Neuronal stem cell (in vitro differentiated cells): ENCODE results near the gene KIAA1671.

Source experiments
- DNase-seq: peaks from one replicate; pipeline ENCODE4 v3.0.0-alpha.2; 2013; ENCODE audit warnings: low spot score
- H2AFZ ChIP-seq: one replicate; pipeline ENCODE4 v1.6.1; 2013; ENCODE audit warnings: mild to moderate bottlenecking, low read length, inconsistent platforms
- H2AK5ac ChIP-seq: 2 replicates; pipeline ENCODE4 v1.6.1; 2013; ENCODE audit warnings: low read depth, mild to moderate bottlenecking, inconsistent platforms, low read length, moderate library complexity, mixed read lengths
- H2BK120ac ChIP-seq: 2 replicates; pipeline ENCODE4 v1.6.1; 2013; ENCODE audit warnings: low read depth, mild to moderate bottlenecking, inconsistent platforms, low read length, moderate library complexity, mixed read lengths
- H2BK12ac ChIP-seq: one replicate; pipeline ENCODE4 v1.6.1; 2013; ENCODE audit warnings: low read length, inconsistent platforms
- H2BK15ac ChIP-seq: 2 replicates; pipeline ENCODE4 v1.6.1; 2013; ENCODE audit warnings: mild to moderate bottlenecking, low read length, inconsistent platforms, mixed read lengths
- H2BK5ac ChIP-seq: one replicate; pipeline ENCODE4 v1.6.1; 2013; ENCODE audit warnings: inconsistent platforms, mild to moderate bottlenecking, low read length, moderate library complexity
- H3K14ac ChIP-seq: one replicate; pipeline ENCODE4 v1.6.1; 2013; ENCODE audit warnings: low read length, inconsistent platforms
- H3K18ac ChIP-seq: 2 replicates; pipeline ENCODE4 v1.6.1; 2013; ENCODE audit warnings: low read length, inconsistent platforms
- H3K23ac ChIP-seq: 2 replicates; pipeline ENCODE4 v1.6.1; 2013; ENCODE audit warnings: low read depth, mild to moderate bottlenecking, mixed read lengths, low read length, inconsistent platforms; ENCODE audit not compliant: poor library complexity
- H3K27ac ChIP-seq: replicated peaks from 3 replicates; pipeline ENCODE4 v1.5.1; 2013; ENCODE audit warnings: low read length, inconsistent platforms
- H3K27me3 ChIP-seq, 3 experiments: 2 replicates each; pipeline ENCODE4 v1.6.1; 2013; ENCODE audit warnings: low read length in 3 of 3, mild to moderate bottlenecking in 2 of 3, inconsistent platforms in 1 of 3, low read depth in 1 of 3, mixed read lengths in 1 of 3, moderate library complexity in 1 of 3; ENCODE audit not compliant: control insufficient read depth in 3 of 3, insufficient read depth in 3 of 3
- H3K36me3 ChIP-seq, 2 donors: replicated peaks in 1 of 2; 2 replicates each; pipeline ENCODE4 v1.6.1; 2013; ENCODE audit warnings: low read length in 2 of 2; ENCODE audit not compliant: control insufficient read depth in 2 of 2, insufficient read depth in 2 of 2
- H3K4ac ChIP-seq: 2 replicates; pipeline ENCODE4 v1.6.1; 2013; ENCODE audit warnings: inconsistent platforms, mild to moderate bottlenecking, low read length, moderate library complexity
- H3K4me1 ChIP-seq, 2 donors: 1 replicate in 1 of 2; 2 replicates in 1 of 2; pipeline ENCODE4 v1.6.1; 2013; ENCODE audit warnings: low read length in 2 of 2, low read depth in 1 of 2; ENCODE audit not compliant: control insufficient read depth in 2 of 2, insufficient read depth in 1 of 2
- H3K4me2 ChIP-seq: one replicate; pipeline ENCODE4 v1.6.1; 2013; ENCODE audit warnings: mild to moderate bottlenecking, low read length, inconsistent platforms; ENCODE audit not compliant: insufficient read depth, poor library complexity, severe bottlenecking
- H3K4me3 ChIP-seq, 2 donors: 2 replicates each; pipeline ENCODE4 v1.5.1; 2013; ENCODE audit warnings: low read length in 2 of 2, mild to moderate bottlenecking in 2 of 2, inconsistent platforms in 1 of 2, moderate library complexity in 1 of 2
- H3K79me1 ChIP-seq: one replicate; pipeline ENCODE4 v1.6.1; 2013; ENCODE audit warnings: low read depth, mild to moderate bottlenecking, inconsistent platforms, low read length, moderate library complexity
- H3K9ac ChIP-seq: one replicate; pipeline ENCODE4 v1.6.1; 2013; ENCODE audit warnings: mild to moderate bottlenecking, low read depth, low read length, inconsistent platforms; ENCODE audit not compliant: poor library complexity
- H3K9me3 ChIP-seq, 2 donors: replicated peaks in 1 of 2; 2 replicates each; pipeline versions ENCODE3 to v1.6.1; 2013; ENCODE audit warnings: low read length in 2 of 2, mild to moderate bottlenecking in 2 of 2, inconsistent platforms in 1 of 2, low read depth in 1 of 2, mixed read lengths in 1 of 2, moderate library complexity in 1 of 2; ENCODE audit not compliant: control insufficient read depth in 2 of 2, insufficient read depth in 1 of 2
- H4K8ac ChIP-seq: one replicate; pipeline ENCODE4 v1.6.1; 2013; ENCODE audit warnings: low read depth, mild to moderate bottlenecking, inconsistent platforms, low read length, moderate library complexity
- H4K91ac ChIP-seq: one replicate; pipeline ENCODE4 v1.6.1; 2013; ENCODE audit warnings: low read length, low read depth, mild to moderate bottlenecking, inconsistent platforms; ENCODE audit not compliant: poor library complexity
- WGBS, 2 donors: extraction: QIAGEN DNeasy Blood & Tissue Kit; methylation state at CpG; one replicate each; pipeline ENCODE4 v1.1.7; 2013; ENCODE audit warnings: missing lambda C conversion rate in 2 of 2, mixed read lengths in 1 of 2; ENCODE audit not compliant: insufficient read length in 2 of 2, insufficient replicate concordance in 1 of 2; ENCODE audit errors: extremely low coverage in 2 of 2; 5-methylcytosine and 5-hydroxymethylcytosine counted together

KIAA1671 gene

DNA sequence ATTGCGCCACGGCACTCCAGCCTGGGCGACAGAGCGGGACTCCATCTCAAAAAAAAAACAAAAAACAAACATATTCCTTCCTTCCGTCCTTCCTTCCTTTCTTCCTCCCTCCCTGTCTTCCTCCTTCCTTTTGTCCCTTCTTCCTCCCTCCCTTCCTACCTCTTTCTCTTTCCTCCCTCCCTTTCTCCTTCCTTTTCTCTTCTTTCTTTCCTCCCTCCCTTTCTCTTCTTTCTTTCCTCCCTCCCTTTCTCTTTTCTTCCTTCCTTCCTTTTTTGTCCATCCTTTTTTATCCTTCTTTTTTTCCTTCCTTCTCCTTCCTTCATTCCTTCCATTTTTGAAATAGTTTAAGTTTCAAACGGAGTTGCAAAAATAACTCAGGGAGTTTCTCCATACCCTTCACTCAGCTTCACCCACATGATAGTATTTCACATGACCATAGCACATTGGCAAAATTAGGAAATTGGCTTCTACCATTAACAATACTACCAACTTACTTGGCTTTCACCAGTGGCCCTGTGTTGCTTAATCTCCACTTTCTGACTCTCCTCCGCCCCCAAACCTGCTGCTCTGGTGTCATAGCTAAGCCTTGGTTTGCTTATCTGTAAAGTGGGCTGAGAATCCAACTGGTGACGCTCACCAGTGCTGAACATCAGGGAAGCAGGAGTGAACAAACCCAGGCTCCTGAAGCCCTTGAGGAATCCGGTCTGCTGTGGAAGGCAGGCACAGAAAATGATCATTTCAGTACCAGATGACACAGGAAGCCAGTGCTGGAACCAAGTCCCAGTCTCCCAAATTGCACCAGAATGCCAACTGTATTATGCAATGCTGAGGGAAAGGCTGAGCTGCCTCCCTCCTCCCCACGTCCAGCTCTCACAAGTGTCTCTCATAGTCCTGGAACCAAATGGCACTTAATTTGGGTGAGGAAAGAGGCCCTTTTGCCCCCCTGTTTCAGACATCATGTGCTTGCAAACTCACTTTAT, 229.9 kb downstream of the KIAA1671 start:
- H2AK5ac ChIP-seq, result no peak overlapping the region
- WGBS, 2 donors, result 71% methylated on average over 1 of the region's 10 CpGs; no CpG with 5 or more reads in 1 of the 2 donors
- H3K4ac ChIP-seq, result no peak overlapping the region

GRCh38 chr22:25183949-25184619, 231.6 kb downstream of the KIAA1671 start:
- Histone ChIP-seq H3K36me3 (peaks cover 19 to 40% of the 10 kb centered on the region in 2 donors), H2AFZ (no peak overlapping the region), H2BK5ac (no peak overlapping the region), H2BK12ac (no peak overlapping the region), H3K14ac (no peak overlapping the region), H3K23ac (no peak overlapping the region), H2BK15ac (no peak overlapping the region), H3K9ac (no peak overlapping the region), H3K4me2 (no peak overlapping the region), H3K4me1 (peaks cover 0 to 3% of the 10 kb centered on the region in 2 donors), H3K79me1 (no peaks in the 10 kb centered on the region), H3K9me3 (peaks cover 2 to 8% of the 10 kb centered on the region in 2 donors), H3K27ac (no peak overlapping the region), H4K91ac (no peak overlapping the region), H2BK120ac (no peak overlapping the region), H3K4ac (no peak overlapping the region), H4K8ac (no peak overlapping the region), H3K4me3 (no peak overlapping the region), H3K18ac (no peak overlapping the region), H3K27me3 (no peaks in the 10 kb centered on the region), H2AK5ac (no peak overlapping the region)
- DNase-seq, result no peak
- no CpG with 5 or more reads among the region's 12 CpGs for WGBS, 2 donors

More for the DNA sequence above, 229.9 kb downstream of the KIAA1671 start:
- DNase-seq, result no peak
- no peak overlapping the region for H4K91ac ChIP-seq
- no peak overlapping the region for H3K14ac ChIP-seq
- H2AFZ ChIP-seq, result no peak overlapping the region
- H3K27me3 ChIP-seq, result no peaks in the 10 kb centered on the region
- no peak overlapping the region for H3K27ac ChIP-seq
- H3K4me2 ChIP-seq, result no peak overlapping the region
- no peak overlapping the region for H4K8ac ChIP-seq
- H3K23ac ChIP-seq, result no peak overlapping the region
- peaks cover 19 to 45% of the 10 kb centered on the region in 2 donors for H3K36me3 ChIP-seq
- no peak overlapping the region for H3K9ac ChIP-seq
- no peak overlapping the region for H2BK120ac ChIP-seq
- peaks cover 0 to 3% of the 10 kb centered on the region in 2 donors for H3K4me1 ChIP-seq
- no peak overlapping the region for H2BK15ac ChIP-seq
- H3K79me1 ChIP-seq, result no peaks in the 10 kb centered on the region
- no peak overlapping the region for H3K18ac ChIP-seq
- no peak overlapping the region for H2BK12ac ChIP-seq
- peaks cover 2 to 8% of the 10 kb centered on the region in 2 donors for H3K9me3 ChIP-seq
- no peak overlapping the region for H2BK5ac ChIP-seq
- H3K4me3 ChIP-seq, result no peak overlapping the region

GRCh38 chr22:25186140-25186539, 233.6 kb downstream of the KIAA1671 start:
- no CpG with 5 or more reads among the region's 3 CpGs for WGBS, 2 donors
- no peak for DNase-seq
- H3K4me3 ChIP-seq, result no peak overlapping the region
- no peak overlapping the region for H4K91ac ChIP-seq
- no peak overlapping the region for H2BK15ac ChIP-seq
- no peaks in the 10 kb centered on the region for H3K79me1 ChIP-seq
- no peak overlapping the region for H2AFZ ChIP-seq
- no peak overlapping the region for H4K8ac ChIP-seq
- no peaks in the 10 kb centered on the region for H3K9me3 ChIP-seq
- H3K4me1 ChIP-seq, result peaks cover 0 to 3% of the 10 kb centered on the region in 2 donors
- no peak overlapping the region for H2BK120ac ChIP-seq
- no peak overlapping the region for H2BK12ac ChIP-seq
- no peak overlapping the region for H3K14ac ChIP-seq
- no peaks in the 10 kb centered on the region for H3K27me3 ChIP-seq
- H2BK5ac ChIP-seq, result no peak overlapping the region
- no peak overlapping the region for H2AK5ac ChIP-seq
- peaks cover 17 to 41% of the 10 kb centered on the region in 2 donors for H3K36me3 ChIP-seq
- H3K23ac ChIP-seq, result no peak overlapping the region
- no peak overlapping the region for H3K9ac ChIP-seq
- H3K4me2 ChIP-seq, result no peak overlapping the region
- no peak overlapping the region for H3K4ac ChIP-seq
- H3K27ac ChIP-seq, result no peak overlapping the region
- no peak overlapping the region for H3K18ac ChIP-seq

GRCh38 chr22:25187469-25187868, 235.0 kb downstream of the KIAA1671 start:
- WGBS, 2 donors, result no CpG with 5 or more reads among the region's 6 CpGs
- Histone ChIP-seq H4K8ac (no peak overlapping the region), H2AK5ac (no peak overlapping the region), H2BK15ac (no peak overlapping the region), H2AFZ (no peak overlapping the region), H2BK120ac (no peak overlapping the region), H3K4me3 (no peak overlapping the region), H2BK5ac (no peak overlapping the region), H3K4ac (no peak overlapping the region), H3K79me1 (no peaks in the 10 kb centered on the region), H2BK12ac (no peak overlapping the region), H3K27me3 (no peaks in the 10 kb centered on the region), H3K18ac (no peak overlapping the region), H3K9ac (no peak overlapping the region), H3K4me2 (no peak overlapping the region), H3K23ac (no peak overlapping the region), H3K4me1 (peaks cover 0 to 3% of the 10 kb centered on the region in 2 donors), H3K9me3 (no peaks in the 10 kb centered on the region), H4K91ac (no peak overlapping the region), H3K36me3 (peaks cover 22 to 45% of the 10 kb centered on the region in 2 donors), H3K14ac (no peak overlapping the region), H3K27ac (no peak overlapping the region)
- DNase-seq, result no peak
